HepG2 (cell line): Measurements from ENCODE around the gene HTRA2. TPM values are rescaled to one million over a fixed set of nuclear protein-coding genes. Genes with fewer than 3 reads are reported as not detected.

Source experiments
- ATAC-seq: fragments of 200-7000 bp; cut with Tn5 transposase; 3 replicates; pipeline ENCODE4 v1.9.1; 2020; ENCODE audit warnings: mild to moderate bottlenecking, moderate library complexity
- BruUV-seq: library from RNA; stranded (reverse); fragments of 400-500 nt; replicated peaks from 2 replicates; lab custom pipeline; 2021; lab: Mats Ljungman, UMichigan
- CTCF ChIA-PET: fragments of 300-600 bp; formaldehyde crosslinking; extraction: SDS; loops from one replicate; lab custom pipeline; 2021; ENCODE audit warnings: low total read pairs, inconsistent platforms, low intra/inter-chr PET ratio; lab: Yijun Ruan, JAX
- POLR2A ChIA-PET: fragments of 350-600 bp; sonication (Branson Sonifier 250); formaldehyde crosslinking; loops from one replicate; lab custom pipeline; 2020; ENCODE audit warnings: antibody characterized with exemption, inconsistent platforms; lab: Yijun Ruan, JAX
- DNase-seq: peaks from one replicate; pipeline ENCODE4 v3.0.0-alpha.2; 2015; ENCODE audit warnings: low spot score
- FAIRE-seq: peaks from 3 replicates; lab custom pipeline; 2011; peaks lifted over from hg19 to GRCh38; lab: Jason Lieb, UNC
- H2AFZ ChIP-seq: one replicate; pipeline ENCODE4 v1.6.1; 2011; ENCODE audit warnings: low read length, inconsistent platforms
- H3K27ac ChIP-seq: fragments of 300-600 bp; 3 replicates; pipeline ENCODE4 v1.8.0; 2011; ENCODE audit warnings: mixed run types, mild to moderate bottlenecking, mixed read lengths, low read length, inconsistent platforms; ENCODE audit not compliant: insufficient read depth; ENCODE audit errors: extremely low read length
- H3K27me3 ChIP-seq, 2 experiments: fragments of 200-600 bp in 1 of 2; 2 replicates in 1 of 2; 3 replicates in 1 of 2; pipeline versions ENCODE4 v1.6.0 to v1.8.0; 2011; ENCODE audit warnings: low read length in 2 of 2, mild to moderate bottlenecking in 2 of 2, moderate library complexity in 2 of 2, inconsistent platforms in 1 of 2; ENCODE audit not compliant: insufficient read depth in 2 of 2, control insufficient read depth in 1 of 2
- H3K36me3 ChIP-seq, 2 experiments: fragments of 200-600 bp in 1 of 2; replicated peaks in 1 of 2; 2 replicates in 1 of 2; 3 replicates in 1 of 2; pipeline versions ENCODE4 v1.5.1 to v1.8.0; 2011; ENCODE audit warnings: low read length in 2 of 2, inconsistent platforms in 1 of 2; ENCODE audit not compliant: insufficient read depth in 2 of 2, control insufficient read depth in 1 of 2
- H3K4me1 ChIP-seq: 2 replicates; pipeline ENCODE4 v1.5.1; 2012; ENCODE audit warnings: low read length, inconsistent platforms; ENCODE audit not compliant: insufficient read depth
- H3K4me2 ChIP-seq: 2 replicates; pipeline ENCODE4 v1.6.0; 2011; ENCODE audit warnings: low read depth, low read length, inconsistent platforms
- H3K4me3 ChIP-seq, 3 experiments: fragments of 200-600 bp in 1 of 3; sonication (generic), shearing (Covaris generic) in 1 of 3; replicated peaks in 1 of 3; 2 replicates each; pipeline ENCODE4 v1.5.1; 2011 to 2016; ENCODE audit warnings: low read length in 3 of 3, inconsistent platforms in 2 of 3, low read depth in 2 of 3, mild to moderate bottlenecking in 2 of 3, control low read depth in 1 of 3, mixed read lengths in 1 of 3; ENCODE audit not compliant: insufficient read depth in 1 of 3
- H3K79me2 ChIP-seq: one replicate; pipeline ENCODE4 v1.6.1; 2011; ENCODE audit warnings: low read length, inconsistent platforms; ENCODE audit not compliant: insufficient read depth
- H3K9ac ChIP-seq: 2 replicates; pipeline ENCODE4 v1.6.0; 2011; ENCODE audit warnings: mild to moderate bottlenecking, low read depth, low read length, inconsistent platforms; ENCODE audit not compliant: insufficient read depth
- H3K9me3 ChIP-seq: 2 replicates; pipeline ENCODE4 v1.5.1; 2012; ENCODE audit warnings: mild to moderate bottlenecking, low read length
- H4K20me1 ChIP-seq: 2 replicates; pipeline ENCODE4 v1.6.0; 2011; ENCODE audit warnings: inconsistent platforms, mild to moderate bottlenecking, low read length, moderate library complexity; ENCODE audit not compliant: insufficient read depth
- MEIS1 ChIP-seq: sonication (generic); formaldehyde crosslinking; IDR thresholded peaks from 2 replicates; pipeline ENCODE4 v1.9.0; 2021; ENCODE audit warnings: mild to moderate bottlenecking, missing genetic modification reagents, moderate library complexity, borderline replicate concordance
- MTA1 ChIP-seq: sonication (generic); formaldehyde crosslinking; IDR thresholded peaks from 2 replicates; pipeline ENCODE4 v1.4.0; 2020; ENCODE audit warnings: missing genetic modification reagents, mild to moderate bottlenecking, borderline replicate concordance
- TEAD3 ChIP-seq: optimal IDR thresholded peaks from 2 replicates; pipeline ENCODE3; 2016; ENCODE audit warnings: borderline replicate concordance
- ZNF17 ChIP-seq: sonication (generic); formaldehyde crosslinking; IDR thresholded peaks from 2 replicates; pipeline ENCODE4 v1.5.0; 2020; ENCODE audit warnings: mild to moderate bottlenecking, missing genetic modification reagents
- ZNF224 ChIP-seq: sonication (generic); formaldehyde crosslinking; IDR thresholded peaks from 2 replicates; pipeline ENCODE4 v1.5.0; 2020; ENCODE audit warnings: mild to moderate bottlenecking, missing genetic modification reagents
- WGBS: methylation state at CpG from one replicate; pipeline ENCODE4 v1.1.6; 2017; ENCODE audit warnings: low lambda C conversion rate; 5-methylcytosine and 5-hydroxymethylcytosine counted together
- in situ Hi-C: cut with HindIII; loops from 2 replicates; pipeline ENCODE4 v1.10.0; 2017; ENCODE audit warnings: low pct_unique_long_range_greater_than_20kb; ENCODE audit not compliant: extremely low pct_ligation_motif_present
- intact Hi-C: fragments of 100-400 bp; cut with micrococcal nuclease; formaldehyde crosslinking; loops from one replicate; pipeline ENCODE4 v1.10.0; 2022; ENCODE audit not compliant: unreplicated experiment
- polyA plus RNA-seq, 8 experiments: library from polyadenylated mRNA; depleted of rRNA in 3 of 8; stranded (reverse) in 7 of 8; unstranded in 1 of 8; fragments of >200 nt; fragmentation: Illumina TruSeq in 4 of 8; extraction: Trizol in 4 of 8; gene quantifications; 2 replicates each; pipeline versions ENCODE4 v1.2.1 to v1.2.3, GENCODE V29; 2011 to 2016; ENCODE audit warnings: low read depth in 4 of 8, missing spikeins in 1 of 8, mixed read lengths in 1 of 8; ENCODE audit not compliant: insufficient read depth in 1 of 8
- total RNA-seq, 5 experiments: library from RNA; depleted of rRNA; stranded (reverse); fragments of >200 nt; fragmentation: Illumina TruSeq; extraction: Trizol; gene quantifications; 2 replicates each; pipeline ENCODE4 v1.2.3, GENCODE V29; 2016; ENCODE audit warnings: low read depth in 1 of 5
- TF ChIP-seq, protein P1 (sequence below): sonication (generic); formaldehyde crosslinking; conservative IDR thresholded peaks from 2 replicates; pipeline ENCODE4 v1.4.0; 2020; ENCODE audit warnings: mild to moderate bottlenecking, missing genetic modification reagents, moderate library complexity
- TF ChIP-seq, protein P2 (sequence below): sonication (generic); formaldehyde crosslinking; IDR thresholded peaks from 2 replicates; pipeline ENCODE4 v1.5.0; 2020; ENCODE audit warnings: missing genetic modification reagents
- TF ChIP-seq, protein P3 (sequence below): sonication (generic); formaldehyde crosslinking; IDR thresholded peaks from 2 replicates; pipeline ENCODE4 v1.8.1; 2023; ENCODE audit warnings: mild to moderate bottlenecking, missing genetic modification reagents, borderline replicate concordance

Gene HTRA2
- total and polyA plus RNA-seq, 2 of the 13 experiments (the other 11 are each of a cell fraction or from before 2014, with no cell fraction given), result 47.7 to 50.3 TPM

DNA sequence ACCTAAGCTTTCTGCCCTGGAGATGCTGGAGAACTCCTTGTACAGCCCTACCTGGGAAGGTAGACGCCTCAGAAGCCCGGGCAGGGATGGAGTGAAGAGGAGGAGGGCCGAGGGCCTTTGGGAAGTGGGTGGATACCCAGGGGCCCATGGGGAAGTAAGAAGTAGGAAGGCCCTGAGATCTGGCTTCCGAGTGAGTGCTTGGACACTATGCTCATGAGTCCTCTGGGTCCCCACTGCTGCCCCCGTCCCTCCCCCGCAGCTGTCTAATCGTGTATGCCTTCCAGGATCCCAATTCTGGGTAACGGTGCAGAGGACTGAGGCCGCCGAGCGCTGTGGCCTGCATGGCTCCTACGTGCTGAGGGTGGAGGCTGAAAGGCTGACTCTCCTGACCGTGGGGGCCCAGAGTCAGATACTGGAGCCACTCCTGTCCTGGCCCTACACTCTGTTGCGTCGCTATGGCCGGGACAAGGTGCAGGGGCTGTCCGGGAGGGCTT is 25.9 kb downstream of the HTRA2 start:
- ChIA-PET POLR2A (no interaction called here), CTCF (no interaction called here)
- ATAC-seq, result peak; percentile 7
- no peak overlapping the region for H3K4me3 ChIP-seq
- BruUV-seq, result no TSS peak
- no peak overlapping the region for H3K9ac ChIP-seq
- no peak for TF ChIP-seq TEAD3 (CRISPR knock-in tag)
- in situ Hi-C loops, result no loop called here
- intact Hi-C loops, result no loop called here
- H3K27ac ChIP-seq, result no peak overlapping the region
- no peaks in the 10 kb centered on the region for H3K79me2 ChIP-seq
- no peak for DNase-seq
- H4K20me1 ChIP-seq, result no peaks in the 10 kb centered on the region
- peaks cover 6 to 29% of the 10 kb centered on the region in 2 experiments; a peak in 3 of 5 replicates for H3K27me3 ChIP-seq
- no peaks in the 10 kb centered on the region for H3K9me3 ChIP-seq
- no peak overlapping the region for H3K4me2 ChIP-seq
- no peaks in the 10 kb centered on the region for H3K36me3 ChIP-seq
- no peak overlapping the region for H2AFZ ChIP-seq
- no peak for FAIRE-seq
- H3K4me1 ChIP-seq, result peaks cover 59% of the 10 kb centered on the region
- 46% methylated on average over 16 of the region's 17 CpGs for WGBS

DNA sequence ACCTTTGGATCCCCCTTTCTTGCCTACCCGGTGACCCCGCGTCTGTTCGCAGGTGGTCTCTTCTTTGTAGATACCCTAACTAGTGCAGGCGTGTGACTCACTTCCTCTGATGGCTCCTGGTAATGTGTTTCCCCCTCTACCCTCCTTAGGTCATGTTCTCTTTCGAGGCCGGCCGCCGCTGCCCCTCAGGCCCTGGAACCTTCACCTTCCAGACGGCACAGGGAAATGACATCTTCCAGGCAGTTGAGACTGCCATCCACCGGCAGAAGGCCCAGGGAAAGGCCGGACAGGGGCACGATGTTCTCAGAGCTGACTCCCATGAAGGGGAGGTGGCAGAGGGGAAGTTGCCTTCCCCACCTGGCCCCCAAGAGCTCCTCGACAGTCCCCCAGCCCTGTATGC is 26.4 kb downstream of the HTRA2 start:
- no peak for FAIRE-seq
- TF ChIP-seq MEIS1 (CRISPR knock-in tag) (no peak), ZNF224 (CRISPR knock-in tag) (no peak), MTA1 (CRISPR knock-in tag) (0 out of 2 replicates have a peak, but pooled peaks have one; percentile 41), ZNF17 (no peak)
- TF ChIP-seq, protein P1, sequence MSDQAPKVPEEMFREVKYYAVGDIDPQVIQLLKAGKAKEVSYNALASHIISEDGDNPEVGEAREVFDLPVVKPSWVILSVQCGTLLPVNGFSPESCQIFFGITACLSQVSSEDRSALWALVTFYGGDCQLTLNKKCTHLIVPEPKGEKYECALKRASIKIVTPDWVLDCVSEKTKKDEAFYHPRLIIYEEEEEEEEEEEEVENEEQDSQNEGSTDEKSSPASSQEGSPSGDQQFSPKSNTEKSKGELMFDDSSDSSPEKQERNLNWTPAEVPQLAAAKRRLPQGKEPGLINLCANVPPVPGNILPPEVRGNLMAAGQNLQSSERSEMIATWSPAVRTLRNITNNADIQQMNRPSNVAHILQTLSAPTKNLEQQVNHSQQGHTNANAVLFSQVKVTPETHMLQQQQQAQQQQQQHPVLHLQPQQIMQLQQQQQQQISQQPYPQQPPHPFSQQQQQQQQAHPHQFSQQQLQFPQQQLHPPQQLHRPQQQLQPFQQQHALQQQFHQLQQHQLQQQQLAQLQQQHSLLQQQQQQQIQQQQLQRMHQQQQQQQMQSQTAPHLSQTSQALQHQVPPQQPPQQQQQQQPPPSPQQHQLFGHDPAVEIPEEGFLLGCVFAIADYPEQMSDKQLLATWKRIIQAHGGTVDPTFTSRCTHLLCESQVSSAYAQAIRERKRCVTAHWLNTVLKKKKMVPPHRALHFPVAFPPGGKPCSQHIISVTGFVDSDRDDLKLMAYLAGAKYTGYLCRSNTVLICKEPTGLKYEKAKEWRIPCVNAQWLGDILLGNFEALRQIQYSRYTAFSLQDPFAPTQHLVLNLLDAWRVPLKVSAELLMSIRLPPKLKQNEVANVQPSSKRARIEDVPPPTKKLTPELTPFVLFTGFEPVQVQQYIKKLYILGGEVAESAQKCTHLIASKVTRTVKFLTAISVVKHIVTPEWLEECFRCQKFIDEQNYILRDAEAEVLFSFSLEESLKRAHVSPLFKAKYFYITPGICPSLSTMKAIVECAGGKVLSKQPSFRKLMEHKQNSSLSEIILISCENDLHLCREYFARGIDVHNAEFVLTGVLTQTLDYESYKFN (CRISPR knock-in tag), result no peak
- TF ChIP-seq, protein P2, sequence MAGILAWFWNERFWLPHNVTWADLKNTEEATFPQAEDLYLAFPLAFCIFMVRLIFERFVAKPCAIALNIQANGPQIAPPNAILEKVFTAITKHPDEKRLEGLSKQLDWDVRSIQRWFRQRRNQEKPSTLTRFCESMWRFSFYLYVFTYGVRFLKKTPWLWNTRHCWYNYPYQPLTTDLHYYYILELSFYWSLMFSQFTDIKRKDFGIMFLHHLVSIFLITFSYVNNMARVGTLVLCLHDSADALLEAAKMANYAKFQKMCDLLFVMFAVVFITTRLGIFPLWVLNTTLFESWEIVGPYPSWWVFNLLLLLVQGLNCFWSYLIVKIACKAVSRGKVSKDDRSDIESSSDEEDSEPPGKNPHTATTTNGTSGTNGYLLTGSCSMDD, result no peak
- TF ChIP-seq, protein P3, sequence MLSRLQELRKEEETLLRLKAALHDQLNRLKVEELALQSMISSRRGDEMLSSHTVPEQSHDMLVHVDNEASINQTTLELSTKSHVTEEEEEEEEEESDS (CRISPR knock-in tag), result no peak
- Histone ChIP-seq H3K4me3 (no peak overlapping the region), H3K27me3 (peaks cover 6 to 31% of the 10 kb centered on the region in 2 experiments; a peak in 4 of 5 replicates), H2AFZ (no peak overlapping the region), H3K4me2 (no peak overlapping the region), H3K36me3 (no peaks in the 10 kb centered on the region), H3K79me2 (no peaks in the 10 kb centered on the region), H4K20me1 (no peaks in the 10 kb centered on the region), H3K9me3 (no peaks in the 10 kb centered on the region), H3K9ac (no peak overlapping the region), H3K4me1 (peaks cover 56% of the 10 kb centered on the region), H3K27ac (no peak overlapping the region)
- no peak for ATAC-seq
- BruUV-seq, result no TSS peak
- WGBS, result 54% methylated on average over 14 of the region's 14 CpGs
- POLR2A ChIA-PET, result no interaction called here
- in situ Hi-C loops, result no loop called here
- CTCF ChIA-PET, result no interaction called here
- intact Hi-C loops, result no loop called here
- DNase-seq, result no peak
